Retinal pigment epithelial cell (primary cell): ENCODE measurements around the gene TMEM255B.

Source experiments
- DNase-seq: peaks from one replicate; pipeline ENCODE4 v3.0.0-alpha.2; 2010; ENCODE audit warnings: low read depth
- H3K4me3 ChIP-seq: 2 replicates; pipeline ENCODE4 v1.5.1; 2011; ENCODE audit warnings: mild to moderate bottlenecking, low read length, control low read depth, moderate library complexity
- CTCF ChIP-seq: conservative IDR thresholded peaks from 2 replicates; pipeline ENCODE4 v1.5.1; 2011; ENCODE audit warnings: low read depth, low read length, control low read depth, inconsistent platforms

Gene TMEM255B

DNA sequence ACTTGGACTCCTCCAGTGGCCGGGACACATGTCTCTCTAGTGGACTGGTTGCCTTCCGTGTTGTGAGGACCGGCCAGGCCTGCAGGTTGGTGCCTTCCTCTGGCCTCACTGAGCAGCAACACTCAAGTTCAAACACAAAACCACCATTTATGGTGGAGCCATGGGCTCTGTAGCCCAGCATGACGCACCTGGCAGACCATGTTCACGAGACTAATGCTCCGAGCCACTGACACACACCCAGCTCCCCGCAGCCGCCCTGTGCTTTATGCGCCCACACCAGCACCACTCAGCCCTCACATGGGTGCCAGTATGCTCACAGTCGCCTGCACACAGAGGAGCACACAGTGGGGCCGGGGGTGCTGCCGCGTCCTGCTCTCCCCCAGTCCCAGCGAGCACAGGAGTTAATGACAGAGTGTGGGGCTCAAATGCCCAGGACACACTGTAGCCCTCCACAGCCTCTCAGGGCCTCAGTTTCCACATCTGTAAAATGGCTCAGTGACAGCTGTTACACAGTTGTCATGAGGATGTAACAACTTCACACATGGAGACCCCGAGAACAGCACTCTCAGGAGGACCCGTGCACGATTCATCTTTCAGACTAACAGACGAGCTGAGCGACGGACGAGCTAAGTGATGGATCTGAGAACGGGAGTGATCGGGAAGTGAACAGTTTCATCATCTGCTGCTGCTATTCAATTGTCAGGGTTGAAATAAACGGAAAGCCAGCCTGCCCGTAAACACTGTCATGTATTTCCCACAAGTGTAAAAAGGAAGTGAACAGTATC, 97.1 kb downstream of the TMEM255B start:
- no peak for TF ChIP-seq CTCF

GRCh38 chr13:113856716-113857065, 97.7 kb downstream of the TMEM255B start:
- TF ChIP-seq CTCF = no peak
- no peak for DNase-seq
- no peak overlapping the region for H3K4me3 ChIP-seq

More for the DNA sequence above, 97.1 kb downstream of the TMEM255B start:
- DNase-seq = no peak
- no peak overlapping the region for H3K4me3 ChIP-seq

DNA sequence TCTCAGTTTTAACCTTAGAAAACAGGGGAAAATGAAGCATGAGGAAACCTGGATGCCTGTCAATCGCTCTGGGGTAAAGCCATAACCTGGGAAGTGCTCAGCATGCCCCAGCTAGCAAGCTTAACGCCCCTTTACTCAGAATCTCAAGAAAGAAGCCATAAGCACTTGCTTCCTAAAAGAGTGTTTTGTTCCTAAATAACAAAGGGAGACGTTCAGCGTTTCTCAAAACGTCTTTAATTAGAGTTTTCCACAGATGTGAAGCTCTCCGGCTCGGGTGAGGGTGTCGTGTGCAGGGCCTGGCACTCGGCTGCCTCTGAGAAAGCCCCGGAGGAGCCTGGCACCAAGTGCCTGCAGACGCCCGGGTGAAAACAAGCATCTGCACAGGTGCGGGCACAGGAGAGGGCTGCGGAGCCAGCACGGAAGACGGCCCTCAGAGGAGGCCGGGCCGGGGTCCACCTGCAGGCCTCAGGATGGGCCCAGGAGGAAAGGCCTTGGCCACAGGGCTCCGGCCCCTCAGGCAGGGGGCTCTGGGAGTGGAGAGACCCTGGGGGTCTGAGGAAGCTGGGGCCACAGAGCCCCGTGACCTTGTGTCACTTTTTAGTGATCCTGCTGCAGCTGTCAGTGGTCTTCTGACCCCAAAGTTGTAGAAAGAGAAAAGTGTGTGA, 98.6 kb downstream of the TMEM255B start:
- no peak overlapping the region for H3K4me3 ChIP-seq
- TF ChIP-seq CTCF = no peak
- no peak for DNase-seq

DNA sequence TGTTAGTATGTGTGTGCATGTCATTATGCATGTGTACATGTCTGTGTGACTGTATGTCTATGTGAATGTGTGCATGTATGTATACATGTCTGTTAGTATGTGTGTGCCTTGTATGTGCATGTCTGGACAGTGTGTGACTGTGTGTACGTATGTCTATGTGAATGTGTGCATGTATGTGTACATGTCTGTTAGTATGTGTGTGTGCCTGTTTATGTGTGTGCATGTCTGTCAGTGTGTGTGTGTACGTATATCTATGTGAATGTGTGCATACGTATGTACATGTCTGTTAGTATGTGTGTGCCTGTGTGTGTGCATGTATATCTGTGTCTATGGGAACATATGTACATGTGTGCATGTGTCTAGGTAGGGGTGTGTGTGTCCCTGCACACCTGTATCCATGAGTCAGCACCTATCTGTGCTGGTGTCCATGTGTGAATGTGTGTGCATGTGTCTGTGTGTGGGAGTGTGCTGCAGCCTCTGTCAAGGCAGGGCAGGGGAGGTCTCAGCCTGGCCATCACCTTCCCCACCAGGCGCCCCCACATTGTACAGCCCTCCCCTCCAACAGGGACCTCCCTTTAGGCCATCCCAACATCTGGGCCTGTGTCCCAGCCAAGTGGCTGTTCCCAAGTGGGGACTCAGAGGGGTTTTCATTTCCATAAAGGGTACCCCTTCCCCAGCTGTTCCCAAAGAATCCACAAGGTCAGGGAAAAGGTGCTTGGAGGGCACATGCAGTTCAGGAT, 100.5 kb downstream of the TMEM255B start:
- no peak for DNase-seq
- H3K4me3 ChIP-seq = no peak overlapping the region
- TF ChIP-seq CTCF = no peak

DNA sequence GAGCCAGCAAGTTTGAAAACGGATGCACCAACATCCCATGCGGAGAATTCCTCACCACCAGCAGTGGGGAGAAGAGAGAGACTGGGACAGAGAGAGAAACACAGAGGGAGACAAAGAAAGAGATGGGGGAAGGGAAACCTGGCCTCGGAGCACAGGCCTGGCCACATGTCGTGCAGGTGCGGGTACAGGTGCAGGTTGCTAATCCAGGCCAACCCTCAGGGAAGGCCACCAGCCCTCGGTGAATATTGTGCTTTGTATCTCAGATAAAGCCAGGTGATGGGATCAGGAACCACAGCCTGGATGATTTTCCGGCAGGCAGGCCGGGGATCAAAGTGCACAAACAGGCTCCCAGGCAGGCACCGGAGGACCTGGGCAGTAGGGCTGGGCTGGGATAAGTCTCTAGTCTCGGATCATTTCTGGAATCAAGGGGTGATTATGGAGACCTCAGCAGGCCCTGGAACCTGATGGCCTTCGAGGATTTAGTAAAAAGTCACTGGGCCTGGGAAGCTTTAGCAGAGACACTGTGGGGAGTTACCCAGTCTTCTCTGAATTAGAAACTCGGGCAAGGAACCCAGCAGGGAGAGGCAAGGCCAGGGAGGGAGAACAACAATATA, 101.1 kb downstream of the TMEM255B start:
- no peak for DNase-seq
- H3K4me3 ChIP-seq = no peak overlapping the region
- TF ChIP-seq CTCF = no peak

DNA sequence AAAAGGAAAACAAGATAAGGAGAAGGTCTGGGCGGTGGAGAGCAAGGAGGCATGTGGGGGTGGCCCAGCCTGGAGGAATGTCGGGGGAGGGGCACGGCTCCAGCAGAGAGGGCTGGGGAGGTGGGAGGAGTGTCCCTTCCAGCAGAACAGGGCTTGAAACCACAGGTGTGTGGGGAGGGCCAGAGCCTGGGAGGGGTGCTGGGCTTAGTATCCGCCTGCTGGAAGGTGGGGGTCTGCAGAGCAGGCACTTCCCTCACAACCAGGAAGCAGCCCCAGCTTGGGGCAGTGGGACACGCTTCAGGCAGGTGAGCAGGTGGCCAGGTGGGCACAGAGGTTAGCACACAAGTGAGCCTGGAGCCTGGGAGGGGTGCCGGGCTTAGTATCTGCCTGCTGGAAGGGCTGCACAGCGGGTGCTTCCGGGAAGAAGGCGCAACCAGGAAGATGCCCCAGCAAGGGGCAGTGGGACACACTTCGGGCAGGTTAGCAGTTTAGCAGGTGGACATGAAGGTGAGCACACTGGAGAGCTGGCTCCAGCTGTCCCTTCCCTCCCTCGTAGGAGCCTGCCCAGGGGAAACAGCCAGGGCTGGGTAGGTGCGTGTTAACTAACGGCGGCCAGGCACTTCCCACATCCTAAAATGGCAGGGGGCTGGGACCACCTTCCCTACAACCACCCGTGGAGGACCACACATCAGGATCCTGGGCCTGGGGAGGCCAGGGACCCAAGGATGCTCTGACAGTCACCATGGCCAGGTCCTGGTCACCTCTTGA, 101.8 kb downstream of the TMEM255B start:
- H3K4me3 ChIP-seq = no peak overlapping the region
- no peak for DNase-seq
- TF ChIP-seq CTCF = no peak
